ENCODE measurements around the gene HARS1.

DNA sequence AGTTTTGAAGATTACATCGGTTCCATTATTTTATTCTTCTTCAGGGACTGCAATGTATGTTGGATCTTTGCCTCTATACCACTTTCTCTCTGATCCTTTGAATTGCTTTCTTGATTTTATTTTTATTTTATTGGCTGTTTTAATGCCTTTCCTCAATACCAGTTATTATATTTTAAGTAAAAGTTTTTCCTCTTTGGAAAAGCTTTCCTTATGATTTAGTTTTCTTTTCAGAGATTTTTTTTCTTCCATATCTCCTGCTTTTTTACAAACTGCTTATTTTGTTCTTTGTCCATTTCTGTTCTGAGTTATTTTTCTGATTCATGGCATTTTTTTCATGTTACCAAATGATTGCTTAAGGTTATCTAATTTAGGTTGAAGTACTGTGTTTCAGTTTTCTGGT lies 20.6 kb upstream of the HARS1 start:
- no peak for TF ChIP-seq POLR2AphosphoS5 (IDR thresholded peaks at IDR 0.05; ENCODE audit: low read depth, low read length)
- TF ChIP-seq REST (IDR thresholded peaks at IDR 0.05; ENCODE audit: insufficient read depth in 1 of 2, low read depth in 2 of 2, low read length in 2 of 2), result no peak

Data from PFSK-1 (cell line).